DOHH2 (cell line): ENCODE measurements around the gene HTR1D.

Experiments
- H3F3A ChIP-seq: fragments of 200-600 bp; sonication (generic), shearing (Covaris generic); 2 replicates; pipeline ENCODE4 v1.6.0; 2016; ENCODE audit warnings: antibody characterized with exemption, mild to moderate bottlenecking; ENCODE audit not compliant: control insufficient read depth, insufficient read depth
- H3K27ac ChIP-seq: fragments of 200-600 bp; sonication (generic); 2 replicates; pipeline ENCODE4 v1.5.1; 2014; ENCODE audit warnings: low read depth, mild to moderate bottlenecking, low read length, moderate library complexity
- H3K27me3 ChIP-seq: fragments of 200-600 bp; sonication (generic); 2 replicates; pipeline ENCODE4 v1.6.1; 2014; ENCODE audit warnings: mild to moderate bottlenecking, low read length, mixed read lengths; ENCODE audit not compliant: control insufficient read depth
- H3K36me3 ChIP-seq: fragments of 200-600 bp; sonication (generic); 2 replicates; pipeline ENCODE4 v1.6.1; 2014; ENCODE audit warnings: mild to moderate bottlenecking, low read length, moderate library complexity, mixed read lengths; ENCODE audit not compliant: control insufficient read depth
- H3K4me1 ChIP-seq: fragments of 200-600 bp; sonication (generic); 2 replicates; pipeline ENCODE4 v1.6.1; 2014; ENCODE audit warnings: mild to moderate bottlenecking, low read length, mixed read lengths; ENCODE audit not compliant: control insufficient read depth
- H3K4me2 ChIP-seq: fragments of 200-600 bp; sonication (generic); 2 replicates; pipeline ENCODE4 v1.6.0; 2014; ENCODE audit warnings: mild to moderate bottlenecking, low read length, moderate library complexity
- H3K4me3 ChIP-seq: fragments of 200-600 bp; sonication (generic); 2 replicates; pipeline ENCODE4 v1.5.1; 2014; ENCODE audit warnings: mild to moderate bottlenecking, low read length, mixed read lengths
- H3K79me2 ChIP-seq: fragments of 200-600 bp; sonication (generic); 2 replicates; pipeline ENCODE4 v1.6.1; 2014; ENCODE audit warnings: mild to moderate bottlenecking, low read length, mixed read lengths; ENCODE audit not compliant: control insufficient read depth
- H3K9me2 ChIP-seq: fragments of 200-600 bp; sonication (generic); replicated peaks from 2 replicates; pipeline ENCODE4 v1.6.1; 2014; ENCODE audit warnings: mild to moderate bottlenecking, low read length, mixed read lengths; ENCODE audit not compliant: control insufficient read depth
- H3K9me3 ChIP-seq: fragments of 200-600 bp; sonication (generic); 2 replicates; pipeline ENCODE4 v1.6.1; 2014; ENCODE audit warnings: antibody characterized with exemption, low read length, mixed read lengths; ENCODE audit not compliant: control insufficient read depth, insufficient read depth
- H4K20me1 ChIP-seq: fragments of 200-600 bp; sonication (generic); 2 replicates; pipeline ENCODE4 v1.6.0; 2014; ENCODE audit warnings: low read depth, mild to moderate bottlenecking, antibody characterized with exemption, low read length, moderate library complexity; ENCODE audit not compliant: control insufficient read depth, insufficient read depth
- CTCF ChIP-seq: fragments of 200-600 bp; sonication (generic); IDR thresholded peaks from one replicate; pipeline ENCODE4 v1.5.1; 2014; ENCODE audit warnings: antibody characterized with exemption, mild to moderate bottlenecking, low read depth, low read length; ENCODE audit not compliant: poor library complexity, severe bottlenecking
- EZH2phosphoT487 ChIP-seq: fragments of 200-600 bp; sonication (generic); IDR thresholded peaks from 2 replicates; pipeline ENCODE4 v1.6.1; 2017; ENCODE audit warnings: borderline replicate concordance, mild to moderate bottlenecking, antibody characterized with exemption, low read length, moderate library complexity, mixed read lengths

HTR1D gene

GRCh38 chr1:23200883-23201282 is 16.4 kb downstream of the HTR1D start:
- no peaks in the 10 kb centered on the region for H3K27me3 ChIP-seq
- no peaks in the 10 kb centered on the region for H3K79me2 ChIP-seq
- H3K9me2 ChIP-seq: no peaks in the 10 kb centered on the region
- no peaks in the 10 kb centered on the region for H3K36me3 ChIP-seq
- H3F3A ChIP-seq: no peaks in the 10 kb centered on the region
- H3K27ac ChIP-seq: no peak overlapping the region
- TF ChIP-seq EZH2phosphoT487: no peak
- no peak for TF ChIP-seq CTCF
- no peaks in the 10 kb centered on the region for H3K9me3 ChIP-seq
- H3K4me3 ChIP-seq: no peak overlapping the region
- no peaks in the 10 kb centered on the region for H4K20me1 ChIP-seq
- no peaks in the 10 kb centered on the region for H3K4me1 ChIP-seq
- no peak overlapping the region for H3K4me2 ChIP-seq

- no peak overlapping the region for H3K4me2 ChIP-seq
- H4K20me1 ChIP-seq: no peaks in the 10 kb centered on the region
- H3K36me3 ChIP-seq: no peaks in the 10 kb centered on the region
- H3F3A ChIP-seq: no peaks in the 10 kb centered on the region
- H3K4me1 ChIP-seq: no peaks in the 10 kb centered on the region
- H3K9me2 ChIP-seq: no peaks in the 10 kb centered on the region
- no peak overlapping the region for H3K4me3 ChIP-seq
- no peaks in the 10 kb centered on the region for H3K79me2 ChIP-seq
- no peak overlapping the region for H3K27ac ChIP-seq
- H3K27me3 ChIP-seq: no peaks in the 10 kb centered on the region
- TF ChIP-seq CTCF (no peak), EZH2phosphoT487 (no peak)
- no peaks in the 10 kb centered on the region for H3K9me3 ChIP-seq
Observed at GRCh38 chr1:23198373-23198772, 18.9 kb downstream of the HTR1D start.

GRCh38 chr1:23196627-23197328 is 20.5 kb downstream of the HTR1D start:
- TF ChIP-seq CTCF (no peak), EZH2phosphoT487 (no peak)
- Histone ChIP-seq H3K36me3 (no peaks in the 10 kb centered on the region), H4K20me1 (no peaks in the 10 kb centered on the region), H3K9me3 (no peaks in the 10 kb centered on the region), H3K9me2 (no peaks in the 10 kb centered on the region), H3K79me2 (no peaks in the 10 kb centered on the region), H3K4me1 (no peaks in the 10 kb centered on the region), H3K4me2 (no peak overlapping the region), H3F3A (no peaks in the 10 kb centered on the region), H3K4me3 (no peak overlapping the region), H3K27me3 (no peaks in the 10 kb centered on the region), H3K27ac (no peak overlapping the region)
